Trophoblast cell (in vitro differentiated cells and primary cell): Measurements from ENCODE around the gene VTI1A.
A peak's percentile ranks its signal among the peaks of the same experiment; 100 is the strongest.

ENCODE experiments used
- DNase-seq, 2 donors: peaks; one replicate each; pipeline ENCODE4 v3.0.0-alpha.2; 2016
- H2AFZ ChIP-seq: 2 replicates; pipeline ENCODE4 v1.6.1; 2013; ENCODE audit warnings: low read length, moderate library complexity, mild to moderate bottlenecking; ENCODE audit not compliant: insufficient read depth, poor library complexity
- H2AK5ac ChIP-seq: 2 replicates; pipeline ENCODE4 v1.6.1; 2013; ENCODE audit warnings: mild to moderate bottlenecking, low read length
- H2BK120ac ChIP-seq: 2 replicates; pipeline ENCODE4 v1.6.1; 2013; ENCODE audit warnings: low read length, mild to moderate bottlenecking, moderate library complexity; ENCODE audit not compliant: insufficient read depth, poor library complexity
- H2BK12ac ChIP-seq: 2 replicates; pipeline ENCODE4 v1.6.1; 2013; ENCODE audit warnings: mild to moderate bottlenecking, low read length, moderate library complexity
- H2BK5ac ChIP-seq: 2 replicates; pipeline ENCODE4 v1.6.1; 2013; ENCODE audit warnings: low read length, low read depth, moderate library complexity, mild to moderate bottlenecking; ENCODE audit not compliant: poor library complexity
- H3K14ac ChIP-seq: 2 replicates; pipeline ENCODE4 v1.6.1; 2013; ENCODE audit warnings: mild to moderate bottlenecking, low read length
- H3K18ac ChIP-seq: 2 replicates; pipeline ENCODE4 v1.6.1; 2013; ENCODE audit warnings: mild to moderate bottlenecking, low read length
- H3K23ac ChIP-seq: 2 replicates; pipeline ENCODE4 v1.6.1; 2013; ENCODE audit warnings: low read length
- H3K27ac ChIP-seq: 2 replicates; pipeline ENCODE4 v1.5.1; 2013; ENCODE audit warnings: low read depth, mild to moderate bottlenecking, inconsistent platforms, low read length, moderate library complexity
- H3K27me3 ChIP-seq: 2 replicates; pipeline ENCODE4 v1.6.1; 2013; ENCODE audit warnings: inconsistent platforms, mild to moderate bottlenecking, low read length, moderate library complexity; ENCODE audit not compliant: insufficient read depth
- H3K36me3 ChIP-seq, 2 experiments: 1 replicate in 1 of 2; 2 replicates in 1 of 2; pipeline ENCODE4 v1.6.1; 2013; ENCODE audit warnings: low read length in 2 of 2, mild to moderate bottlenecking in 2 of 2, moderate library complexity in 1 of 2; ENCODE audit not compliant: insufficient read depth in 2 of 2, control insufficient read depth in 1 of 2
- H3K4ac ChIP-seq: 2 replicates; pipeline ENCODE4 v1.6.1; 2013; ENCODE audit warnings: low read depth, mild to moderate bottlenecking, low read length, moderate library complexity
- H3K4me1 ChIP-seq, 2 experiments: 1 replicate in 1 of 2; 2 replicates in 1 of 2; pipeline ENCODE4 v1.6.1; 2013; ENCODE audit warnings: low read length in 2 of 2, mild to moderate bottlenecking in 2 of 2, moderate library complexity in 1 of 2; ENCODE audit not compliant: insufficient read depth in 2 of 2, control insufficient read depth in 1 of 2
- H3K4me2 ChIP-seq: 2 replicates; pipeline ENCODE4 v1.6.1; 2013; ENCODE audit warnings: inconsistent platforms, mild to moderate bottlenecking, low read length, moderate library complexity
- H3K4me3 ChIP-seq: 2 replicates; pipeline ENCODE4 v1.5.1; 2013; ENCODE audit warnings: mild to moderate bottlenecking, low read depth, low read length, inconsistent platforms
- H3K79me1 ChIP-seq: one replicate; pipeline ENCODE4 v1.6.1; 2013; ENCODE audit warnings: low read length
- H3K79me2 ChIP-seq: 2 replicates; pipeline ENCODE4 v1.6.1; 2013; ENCODE audit warnings: low read length, mild to moderate bottlenecking; ENCODE audit not compliant: control insufficient read depth, insufficient read depth, poor library complexity
- H3K9ac ChIP-seq: 2 replicates; pipeline ENCODE4 v1.6.1; 2013; ENCODE audit warnings: mild to moderate bottlenecking, low read length
- H3K9me3 ChIP-seq: 2 replicates; pipeline ENCODE4 v1.6.1; 2013; ENCODE audit warnings: low read depth, mild to moderate bottlenecking, control low read depth, inconsistent platforms, low read length; ENCODE audit not compliant: insufficient read depth
- H4K12ac ChIP-seq: 2 replicates; pipeline ENCODE4 v1.6.1; 2013; ENCODE audit warnings: low read depth, mild to moderate bottlenecking, low read length, moderate library complexity
- H4K8ac ChIP-seq: 2 replicates; pipeline ENCODE4 v1.6.1; 2013; ENCODE audit warnings: low read depth, mild to moderate bottlenecking, low read length, moderate library complexity
- H4K91ac ChIP-seq: one replicate; pipeline ENCODE4 v1.6.1; 2013; ENCODE audit warnings: low read depth, mild to moderate bottlenecking, low read length, moderate library complexity
- WGBS: extraction: QIAGEN DNeasy Blood & Tissue Kit; methylation state at CpG from one replicate; pipeline ENCODE4 v1.1.7; 2013; ENCODE audit warnings: missing lambda C conversion rate; ENCODE audit not compliant: insufficient read length, insufficient coverage; ENCODE audit errors: extremely low coverage; 5-methylcytosine and 5-hydroxymethylcytosine counted together

Gene VTI1A

DNA sequence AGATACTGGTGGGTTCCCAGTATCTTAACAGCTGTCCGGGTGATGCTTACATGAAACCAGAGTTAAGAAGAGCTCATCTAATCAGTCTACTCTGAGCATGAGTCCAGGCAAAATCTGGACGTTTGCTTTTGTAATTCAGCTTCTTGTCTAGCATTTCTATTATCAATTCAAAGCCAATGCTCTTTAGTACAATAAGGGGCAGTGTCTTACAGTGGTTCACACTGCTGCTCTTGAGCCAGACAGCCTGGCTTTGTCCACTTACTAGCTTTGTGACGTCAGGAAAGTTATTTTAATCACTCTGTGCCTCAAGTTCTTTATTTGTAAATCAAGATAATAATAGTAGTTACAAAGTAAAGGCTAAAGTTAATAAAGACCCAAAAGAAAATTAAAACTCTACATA is 275.7 kb downstream of the VTI1A start:
- no peak overlapping the region for H2BK120ac ChIP-seq
- no peak overlapping the region for H3K4me3 ChIP-seq
- H3K79me2 ChIP-seq: no peaks in the 10 kb centered on the region
- no peaks in the 10 kb centered on the region for H3K27me3 ChIP-seq
- H2AK5ac ChIP-seq: no peak overlapping the region
- no CpG with 5 or more reads among the region's 3 CpGs for WGBS
- no peak for DNase-seq
- no peak overlapping the region for H3K9ac ChIP-seq
- H3K4me1 ChIP-seq: peaks cover 2 to 4% of the 10 kb centered on the region in 2 experiments
- no peak overlapping the region for H3K23ac ChIP-seq
- H3K27ac ChIP-seq: no peak overlapping the region
- no peak overlapping the region for H3K4ac ChIP-seq
- H2BK12ac ChIP-seq: no peak overlapping the region
- H3K14ac ChIP-seq: no peak overlapping the region
- no peaks in the 10 kb centered on the region for H3K36me3 ChIP-seq
- no peak overlapping the region for H2AFZ ChIP-seq
- H4K91ac ChIP-seq: no peak overlapping the region
- H3K18ac ChIP-seq: no peak overlapping the region
- no peak overlapping the region for H2BK5ac ChIP-seq
- H3K9me3 ChIP-seq: no peaks in the 10 kb centered on the region
- H3K79me1 ChIP-seq: peaks cover 6% of the 10 kb centered on the region
- no peak overlapping the region for H4K12ac ChIP-seq
- no peak overlapping the region for H3K4me2 ChIP-seq
- H4K8ac ChIP-seq: no peak overlapping the region

DNA sequence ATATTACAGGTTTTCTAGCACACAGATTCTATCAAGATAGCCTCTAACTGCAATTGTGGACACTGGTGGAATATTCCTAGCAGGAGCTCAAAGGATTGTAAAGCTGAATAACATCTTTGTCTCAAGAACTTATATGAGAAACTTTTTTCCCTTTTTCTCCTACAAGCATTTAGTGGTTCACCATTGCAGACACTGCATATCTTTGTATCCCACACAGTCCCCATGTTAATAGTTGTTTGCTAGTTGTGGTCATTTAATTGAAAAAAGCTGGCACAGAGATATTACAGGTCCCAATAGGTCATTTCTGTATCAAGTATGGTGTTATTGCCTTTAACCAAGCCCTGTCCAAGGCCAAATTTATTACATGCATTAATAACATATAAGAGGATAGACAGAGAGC is 276.9 kb downstream of the VTI1A start:
- no peak overlapping the region for H4K91ac ChIP-seq
- no peak overlapping the region for H3K27ac ChIP-seq
- DNase-seq: no peak
- no peaks in the 10 kb centered on the region for H3K36me3 ChIP-seq
- H2BK12ac ChIP-seq: no peak overlapping the region
- no peak overlapping the region for H4K12ac ChIP-seq
- peaks cover 8% of the 10 kb centered on the region for H3K79me1 ChIP-seq
- H3K9ac ChIP-seq: no peak overlapping the region
- no peak overlapping the region for H3K23ac ChIP-seq
- H2AK5ac ChIP-seq: no peak overlapping the region
- no peak overlapping the region for H4K8ac ChIP-seq
- H3K27me3 ChIP-seq: no peaks in the 10 kb centered on the region
- no peak overlapping the region for H3K4me3 ChIP-seq
- no peak overlapping the region for H3K4me2 ChIP-seq
- no peaks in the 10 kb centered on the region for H3K9me3 ChIP-seq
- no peak overlapping the region for H3K14ac ChIP-seq
- no peak overlapping the region for H2AFZ ChIP-seq
- no peak overlapping the region for H3K4ac ChIP-seq
- no peaks in the 10 kb centered on the region for H3K79me2 ChIP-seq
- no peak overlapping the region for H2BK120ac ChIP-seq
- no peak overlapping the region for H2BK5ac ChIP-seq
- H3K4me1 ChIP-seq: peaks cover 2 to 4% of the 10 kb centered on the region in 2 experiments
- H3K18ac ChIP-seq: no peak overlapping the region

DNA sequence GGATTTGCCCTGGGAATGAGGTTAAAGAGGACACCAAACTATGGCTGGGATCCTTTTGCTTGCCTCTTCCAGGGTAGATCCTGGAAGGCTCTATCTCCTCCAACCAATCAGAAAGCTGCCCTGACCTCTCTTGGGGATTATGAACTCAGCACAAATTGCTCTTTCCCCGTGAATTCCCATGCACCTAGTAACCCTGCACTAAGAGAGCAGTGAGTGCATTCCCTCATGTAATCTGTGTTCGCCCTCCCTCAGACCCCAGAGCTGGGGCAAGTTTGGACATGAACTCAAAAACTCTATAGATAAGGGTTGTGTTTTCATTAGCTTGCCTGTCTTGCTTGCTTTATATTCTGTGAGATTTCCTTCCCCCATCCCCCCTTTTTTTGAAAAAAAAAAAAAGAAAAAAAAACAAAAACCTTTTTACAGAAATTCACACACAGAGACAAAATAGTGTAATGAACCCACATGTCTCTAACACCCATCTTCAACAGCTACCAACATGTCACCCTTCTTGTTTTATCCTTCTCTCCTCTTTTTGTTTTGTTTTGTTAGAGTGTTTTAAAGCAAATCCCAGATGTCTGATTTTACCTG is 277.5 kb downstream of the VTI1A start:
- Histone ChIP-seq H3K4ac (no peak overlapping the region), H3K4me1 (peaks cover 2 to 4% of the 10 kb centered on the region in 2 experiments), H3K23ac (no peak overlapping the region), H3K4me3 (no peak overlapping the region), H2BK120ac (peak overlapping the region; percentile 44), H3K79me2 (no peaks in the 10 kb centered on the region), H2BK5ac (peak overlapping the region; percentile 9), H3K79me1 (peaks cover 9% of the 10 kb centered on the region), H3K18ac (peak overlapping the region; percentile 17), H4K12ac (peak overlapping the region; percentile 75), H3K27ac (no peak overlapping the region), H3K14ac (peak overlapping the region; percentile 49), H2AFZ (no peak overlapping the region), H3K36me3 (no peaks in the 10 kb centered on the region), H3K9ac (no peak overlapping the region), H2AK5ac (no peak overlapping the region), H3K27me3 (no peaks in the 10 kb centered on the region), H3K4me2 (no peak overlapping the region), H3K9me3 (no peaks in the 10 kb centered on the region), H4K8ac (no peak overlapping the region), H4K91ac (no peak overlapping the region), H2BK12ac (peak overlapping the region; percentile 11)
- no CpG with 5 or more reads among the region's 2 CpGs for WGBS
- peak; percentile 54 to 75 for DNase-seq

DNA sequence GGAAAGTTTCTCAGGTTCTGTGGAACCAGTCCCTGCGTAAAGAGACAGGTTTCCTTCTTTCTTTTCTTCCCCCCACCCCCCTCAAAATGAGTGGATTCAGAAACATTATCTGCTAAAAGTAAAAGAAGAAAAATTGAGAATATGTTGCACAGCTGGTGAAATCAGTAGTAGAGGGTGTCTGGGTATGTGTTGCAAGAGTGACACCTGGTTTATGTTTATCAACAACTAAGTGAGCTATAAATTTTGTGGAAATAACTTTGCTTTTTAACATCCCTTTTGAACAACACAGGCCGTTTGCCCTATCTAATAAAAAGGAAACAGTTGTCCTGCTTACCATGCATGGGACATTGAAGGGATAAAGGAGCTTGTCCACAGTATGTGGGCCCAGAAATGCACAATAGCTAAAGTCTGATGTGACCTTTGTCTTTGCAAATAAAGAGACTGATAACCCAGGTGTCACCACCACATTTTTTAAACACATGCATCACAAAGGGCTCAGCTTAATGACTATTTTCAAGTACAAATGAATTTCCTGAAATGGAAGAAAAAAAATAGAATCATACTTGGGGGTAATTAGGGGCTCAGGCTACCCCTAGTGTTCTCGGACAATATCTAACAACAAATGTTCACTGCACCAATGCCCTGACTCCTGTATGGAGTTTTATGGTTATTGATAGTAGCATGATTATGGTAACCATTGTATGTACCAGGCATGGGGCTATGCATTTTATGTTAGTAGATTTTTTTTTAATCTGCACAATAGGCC is 281.3 kb downstream of the VTI1A start:
- Histone ChIP-seq H3K4me1 (peaks cover 10 to 13% of the 10 kb centered on the region in 2 experiments), H2BK12ac (no peak overlapping the region), H3K9me3 (no peaks in the 10 kb centered on the region), H3K27ac (no peak overlapping the region), H3K79me2 (no peaks in the 10 kb centered on the region), H4K12ac (no peak overlapping the region), H3K36me3 (no peaks in the 10 kb centered on the region), H2AFZ (no peak overlapping the region), H2AK5ac (no peak overlapping the region), H3K18ac (no peak overlapping the region), H3K23ac (no peak overlapping the region), H3K79me1 (peaks cover 11% of the 10 kb centered on the region), H2BK5ac (no peak overlapping the region), H3K9ac (no peak overlapping the region), H3K4me3 (no peak overlapping the region), H4K91ac (peak overlapping the region; percentile 23), H3K4ac (no peak overlapping the region), H2BK120ac (no peak overlapping the region), H3K14ac (no peak overlapping the region), H4K8ac (no peak overlapping the region), H3K4me2 (no peak overlapping the region), H3K27me3 (no peaks in the 10 kb centered on the region)
- DNase-seq: peak in 1 of 2 donors; percentile 65
- no CpG with 5 or more reads among the region's 3 CpGs for WGBS
